HCT116 (cell line): Measurements from ENCODE around the gene TMEM100. TPM values are rescaled to one million over a fixed set of nuclear protein-coding genes. Genes with fewer than 3 reads are reported as not detected.

Experiments
- ATAC-seq: fragments of 200-7000 bp; cut with Tn5 transposase; 2 replicates; pipeline ENCODE4 v1.9.1; 2020; ENCODE audit warnings: mild to moderate bottlenecking, moderate library complexity
- BruUV-seq: library from RNA; stranded (reverse); fragments of 400-500 nt; replicated peaks from 2 replicates; lab custom pipeline; 2021; lab: Mats Ljungman, UMichigan
- CTCF ChIA-PET: fragments of 300-600 bp; sonication (Branson Sonifier 250); formaldehyde crosslinking; loops from one replicate; lab custom pipeline; 2021; ENCODE audit warnings: antibody characterized with exemption; lab: Charles Lee
- POLR2A ChIA-PET: fragments of 300-600, 350-600 bp; sonication (Branson Sonifier 250); formaldehyde crosslinking; loops from one replicate; lab custom pipeline; 2021; ENCODE audit warnings: antibody characterized with exemption; lab: Charles Lee
- RAD21 ChIA-PET, 2 experiments: fragments of 300-600 bp; sonication (Branson Sonifier 250); formaldehyde crosslinking; loops; one replicate each; lab custom pipeline; 2023; ENCODE audit warnings: low total read pairs in 2 of 2; ENCODE audit not compliant: uncharacterized antibody in 2 of 2, unreplicated experiment in 2 of 2, low non-redundant PET in 1 of 2; lab: Charles Lee
- DNase-seq: peaks from one replicate; pipeline ENCODE4 v3.0.0-alpha.2; 2010; ENCODE audit warnings: low read depth, low spot score
- H2AFZ ChIP-seq: fragments of 200-600 bp; shearing (Covaris generic), sonication (generic); 2 replicates; pipeline ENCODE4 v1.6.1; 2017; ENCODE audit warnings: low read depth, mixed run types, mixed read lengths, antibody characterized with exemption, low read length; ENCODE audit not compliant: poor library complexity, severe bottlenecking
- H3K27ac ChIP-seq: 2 replicates; pipeline ENCODE4 v1.5.1; 2012; ENCODE audit warnings: low read depth, low read length
- H3K27me3 ChIP-seq: fragments of 200-600 bp; sonication (generic); 2 replicates; pipeline ENCODE4 v1.6.1; 2016; ENCODE audit warnings: mixed run types, low read length, mixed read lengths; ENCODE audit not compliant: insufficient read depth
- H3K36me3 ChIP-seq, 2 experiments: fragments of 200-500 bp in 1 of 2; fragments of 200-600 bp in 1 of 2; sonication (Bioruptor generic) in 1 of 2; sonication (generic) in 1 of 2; 2 replicates each; pipeline versions ENCODE4 v1.5.1 to v1.6.1; 2014 to 2016; ENCODE audit warnings: low read length in 2 of 2, inconsistent platforms in 1 of 2, mixed read lengths in 1 of 2, mixed run types in 1 of 2; ENCODE audit not compliant: insufficient read depth in 2 of 2, control insufficient read depth in 1 of 2
- H3K4me1 ChIP-seq, 2 experiments: fragments of 200-600 bp in 1 of 2; sonication (generic) in 1 of 2; 2 replicates each; pipeline versions ENCODE4 v1.5.1 to v1.6.1; 2012 to 2017; ENCODE audit warnings: low read length in 2 of 2, inconsistent platforms in 1 of 2, mild to moderate bottlenecking in 1 of 2, mixed read lengths in 1 of 2, mixed run types in 1 of 2, moderate library complexity in 1 of 2; ENCODE audit not compliant: insufficient read depth in 2 of 2, control insufficient read depth in 1 of 2
- H3K4me2 ChIP-seq: fragments of 200-600 bp; sonication (generic); 2 replicates; pipeline ENCODE4 v1.6.1; 2017; ENCODE audit warnings: mixed run types, low read length, mixed read lengths
- H3K4me3 ChIP-seq, 2 experiments: fragments of 200-600 bp in 1 of 2; sonication (generic) in 1 of 2; replicated peaks in 1 of 2; 2 replicates each; pipeline ENCODE4 v1.5.1; 2011 to 2016; ENCODE audit warnings: low read length in 2 of 2, control low read depth in 1 of 2, low read depth in 1 of 2, mild to moderate bottlenecking in 1 of 2, mixed read lengths in 1 of 2, mixed run types in 1 of 2
- H3K79me2 ChIP-seq: fragments of 200-600 bp; sonication (generic); 2 replicates; pipeline ENCODE4 v1.6.1; 2017; ENCODE audit warnings: mild to moderate bottlenecking, mixed run types, low read length, moderate library complexity, mixed read lengths; ENCODE audit not compliant: insufficient read depth
- H3K9ac ChIP-seq: fragments of 200-600 bp; sonication (generic); 2 replicates; pipeline ENCODE4 v1.6.1; 2016; ENCODE audit warnings: low read length, mixed read lengths
- H3K9me2 ChIP-seq: fragments of 200-600 bp; sonication (generic), shearing (Covaris generic); 2 replicates; pipeline ENCODE4 v1.6.1; 2017; ENCODE audit warnings: mixed run types, mild to moderate bottlenecking, moderate library complexity; ENCODE audit not compliant: insufficient read depth
- H3K9me3 ChIP-seq, 2 experiments: fragments of 200-500 bp in 1 of 2; fragments of 200-600 bp in 1 of 2; sonication (Bioruptor generic) in 1 of 2; sonication (generic) in 1 of 2; 2 replicates each; pipeline ENCODE4 v1.6.1; 2014 to 2017; ENCODE audit warnings: low read length in 2 of 2, mixed read lengths in 2 of 2, inconsistent platforms in 1 of 2, low read depth in 1 of 2, mild to moderate bottlenecking in 1 of 2, mixed run types in 1 of 2, moderate library complexity in 1 of 2; ENCODE audit not compliant: control insufficient read depth in 1 of 2, insufficient read depth in 1 of 2
- H4K20me1 ChIP-seq: fragments of 200-600 bp; sonication (generic), shearing (Covaris generic); 2 replicates; pipeline ENCODE4 v1.6.1; 2017; ENCODE audit warnings: mixed run types, mild to moderate bottlenecking, moderate library complexity; ENCODE audit not compliant: insufficient read depth
- POLR2AphosphoS5 ChIP-seq: IDR thresholded peaks from 2 replicates; pipeline ENCODE4 v1.6.1; 2011; ENCODE audit warnings: mild to moderate bottlenecking, low read depth, low read length, moderate library complexity
- ZFX ChIP-seq: fragments of 450-650 bp; IDR thresholded peaks from 2 replicates; pipeline ENCODE4 v1.6.1; 2017
- ZNF274 ChIP-seq: fragments of 200-500 bp; sonication (Bioruptor generic); IDR thresholded peaks from 2 replicates; pipeline ENCODE4 v1.6.1; 2014; ENCODE audit warnings: mild to moderate bottlenecking, low read depth, low read length, inconsistent platforms
- intact Hi-C: fragments of 100-400 bp; cut with micrococcal nuclease; formaldehyde crosslinking; loops from 2 replicates; pipeline ENCODE4 v1.10.0; 2022
- total RNA-seq: library from RNA; stranded (reverse); gene quantifications from one replicate; pipeline ENCODE4 v1.2.1, GENCODE V29; 2021; ENCODE audit not compliant: unreplicated experiment
- TF ChIP-seq, protein P1 (sequence below): IDR thresholded peaks from 2 replicates; pipeline ENCODE4 v1.6.1; 2012; ENCODE audit warnings: low read depth

The TMEM100 gene
- total RNA-seq, 1 experiment from 2014 or later: not detected

DNA sequence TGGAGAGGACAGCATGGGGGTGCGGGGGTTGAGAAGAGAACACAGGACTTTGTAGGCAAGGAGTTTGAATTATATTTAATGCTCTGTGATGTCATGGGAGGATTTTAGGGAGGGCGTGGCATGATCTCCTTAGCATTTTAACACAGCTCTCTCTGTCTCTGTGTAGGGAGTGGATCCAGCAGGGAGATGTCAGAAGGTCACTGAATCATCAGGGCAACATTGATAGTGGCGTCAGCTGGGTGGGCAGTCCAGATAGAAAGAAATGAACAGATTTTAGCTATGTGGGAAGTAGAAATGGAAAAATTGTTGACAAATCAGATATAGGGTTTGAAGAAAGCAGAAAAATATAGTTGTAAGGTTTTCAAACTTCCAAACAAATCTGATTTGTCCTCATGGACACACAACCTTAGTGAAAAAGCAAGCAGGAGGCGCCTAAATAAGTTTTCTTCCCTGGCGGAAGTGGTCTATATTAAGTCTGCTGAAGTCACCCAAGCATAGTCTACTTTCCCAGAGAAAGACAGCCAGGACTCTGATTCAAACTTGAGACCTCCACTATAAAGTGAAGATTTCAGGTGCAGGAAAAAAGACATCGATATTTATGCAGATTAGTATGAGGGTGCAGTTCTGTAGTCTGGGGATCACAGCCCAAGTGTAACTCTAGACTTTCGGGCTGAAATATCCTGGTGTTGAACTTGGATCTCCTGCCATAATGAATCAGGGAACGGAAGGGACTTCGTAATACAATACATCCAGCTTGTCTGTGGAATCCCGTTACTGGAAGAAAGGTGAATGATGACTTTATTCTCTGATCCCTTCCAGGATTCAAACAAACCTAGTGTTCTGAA lies 18.1 kb upstream of the TMEM100 start:
- Histone ChIP-seq H3K4me2 (no peak overlapping the region), H3K36me3 (no peaks in the 10 kb centered on the region), H3K9me2 (no peaks in the 10 kb centered on the region), H3K9me3 (no peaks in the 10 kb centered on the region), H3K9ac (no peak overlapping the region), H4K20me1 (no peaks in the 10 kb centered on the region), H2AFZ (no peak overlapping the region), H3K4me1 (peaks cover 9 to 16% of the 10 kb centered on the region in 2 experiments; a peak in 3 of 4 replicates), H3K27me3 (no peaks in the 10 kb centered on the region), H3K79me2 (no peaks in the 10 kb centered on the region), H3K27ac (no peak overlapping the region), H3K4me3 (no peak overlapping the region)
- intact Hi-C loops: no loop called here
- ATAC-seq (no peak), DNase-seq (no peak)
- ChIA-PET CTCF (interaction anchor here (1.2 to 1.8 kb wide), 2 partner anchors 10 to 22 kb away, joined by 4 to 6 read pairs; partner anchors contain the start of gene PCTP), POLR2A (interaction anchor here (3.2 kb wide), 1 partner anchor 10 kb away, joined by 21 read pairs; the partner anchor contains the start of gene PCTP), RAD21 (no interaction called here)
- BruUV-seq: no TSS peak
- TF ChIP-seq ZFX: no peak

DNA sequence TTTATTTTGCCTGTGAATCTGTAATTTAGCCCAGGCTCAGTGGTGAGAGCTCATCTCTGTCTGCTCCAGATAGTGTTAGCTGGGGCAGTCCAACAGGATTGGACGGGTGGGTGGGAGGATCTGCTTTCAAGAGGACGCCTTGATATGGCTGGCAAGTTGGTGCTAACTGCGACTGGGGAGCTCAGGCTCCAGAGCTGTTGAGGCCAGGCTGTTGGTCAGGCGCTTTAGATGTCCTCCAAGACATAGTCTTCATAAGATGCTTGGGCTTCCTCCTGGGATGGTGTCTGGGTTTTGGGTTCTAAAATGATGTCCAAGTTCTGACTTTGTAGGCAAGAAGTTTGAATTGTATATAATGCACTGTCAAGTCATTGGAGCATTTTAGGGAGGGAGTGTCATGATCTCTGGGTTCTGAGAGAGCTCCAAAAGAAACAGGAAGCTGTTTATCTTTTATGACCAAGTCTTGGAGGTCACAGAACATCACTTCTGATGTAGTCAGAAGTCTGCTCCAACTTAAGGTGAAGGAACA lies 15.4 kb upstream of the TMEM100 start:
- Histone ChIP-seq H3K27ac (no peak overlapping the region), H3K4me3 (no peak overlapping the region), H4K20me1 (no peaks in the 10 kb centered on the region), H3K9me2 (no peaks in the 10 kb centered on the region), H3K4me2 (no peak overlapping the region), H3K79me2 (no peaks in the 10 kb centered on the region), H3K9ac (no peak overlapping the region), H3K36me3 (no peaks in the 10 kb centered on the region), H3K4me1 (peaks cover 5 to 12% of the 10 kb centered on the region in 2 experiments; a peak in 3 of 4 replicates), H3K27me3 (no peaks in the 10 kb centered on the region), H3K9me3 (no peaks in the 10 kb centered on the region), H2AFZ (no peak overlapping the region)
- ATAC-seq (no peak), DNase-seq (no peak)
- TF ChIP-seq POLR2AphosphoS5 (no peak), ZNF274 (no peak)
- TF ChIP-seq, protein P1, sequence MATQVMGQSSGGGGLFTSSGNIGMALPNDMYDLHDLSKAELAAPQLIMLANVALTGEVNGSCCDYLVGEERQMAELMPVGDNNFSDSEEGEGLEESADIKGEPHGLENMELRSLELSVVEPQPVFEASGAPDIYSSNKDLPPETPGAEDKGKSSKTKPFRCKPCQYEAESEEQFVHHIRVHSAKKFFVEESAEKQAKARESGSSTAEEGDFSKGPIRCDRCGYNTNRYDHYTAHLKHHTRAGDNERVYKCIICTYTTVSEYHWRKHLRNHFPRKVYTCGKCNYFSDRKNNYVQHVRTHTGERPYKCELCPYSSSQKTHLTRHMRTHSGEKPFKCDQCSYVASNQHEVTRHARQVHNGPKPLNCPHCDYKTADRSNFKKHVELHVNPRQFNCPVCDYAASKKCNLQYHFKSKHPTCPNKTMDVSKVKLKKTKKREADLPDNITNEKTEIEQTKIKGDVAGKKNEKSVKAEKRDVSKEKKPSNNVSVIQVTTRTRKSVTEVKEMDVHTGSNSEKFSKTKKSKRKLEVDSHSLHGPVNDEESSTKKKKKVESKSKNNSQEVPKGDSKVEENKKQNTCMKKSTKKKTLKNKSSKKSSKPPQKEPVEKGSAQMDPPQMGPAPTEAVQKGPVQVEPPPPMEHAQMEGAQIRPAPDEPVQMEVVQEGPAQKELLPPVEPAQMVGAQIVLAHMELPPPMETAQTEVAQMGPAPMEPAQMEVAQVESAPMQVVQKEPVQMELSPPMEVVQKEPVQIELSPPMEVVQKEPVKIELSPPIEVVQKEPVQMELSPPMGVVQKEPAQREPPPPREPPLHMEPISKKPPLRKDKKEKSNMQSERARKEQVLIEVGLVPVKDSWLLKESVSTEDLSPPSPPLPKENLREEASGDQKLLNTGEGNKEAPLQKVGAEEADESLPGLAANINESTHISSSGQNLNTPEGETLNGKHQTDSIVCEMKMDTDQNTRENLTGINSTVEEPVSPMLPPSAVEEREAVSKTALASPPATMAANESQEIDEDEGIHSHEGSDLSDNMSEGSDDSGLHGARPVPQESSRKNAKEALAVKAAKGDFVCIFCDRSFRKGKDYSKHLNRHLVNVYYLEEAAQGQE: no peak
- ChIA-PET RAD21 (interaction anchor here in 1 of 2 experiments (0.5 kb wide), 1 partner anchor 13 kb away, joined by 5 read pairs; no protein-coding TSS in a partner anchor), POLR2A (interaction anchor here (1.0 kb wide), 1 partner anchor 13 kb away, joined by 3 read pairs; the partner anchor contains the start of gene PCTP), CTCF (interaction anchor here (1.4 to 1.7 kb wide), 2 partner anchors 13 to 32 kb away, joined by 3 to 4 read pairs; partner anchors contain the start of gene PCTP)
- intact Hi-C loops: no loop called here
- BruUV-seq: no TSS peak
